OCI-LY1 (cell line): Measurements from ENCODE around the gene SMAD6.

ENCODE experiments used
- EZH2 ChIP-seq: fragments of 200-600 bp; sonication (generic), shearing (Covaris generic); IDR thresholded peaks from 2 replicates; pipeline ENCODE4 v1.8.0; 2017; ENCODE audit warnings: borderline replicate concordance, mixed run types, mild to moderate bottlenecking, antibody characterized with exemption, low read length, moderate library complexity, mixed read lengths
- TF ChIP-seq, protein P1 (sequence below): fragments of 200-600 bp; sonication (generic), shearing (Covaris generic); IDR thresholded peaks from 2 replicates; pipeline ENCODE4 v1.5.1; 2017; ENCODE audit warnings: mild to moderate bottlenecking, antibody characterized with exemption, low read length, moderate library complexity, mixed read lengths

DNA sequence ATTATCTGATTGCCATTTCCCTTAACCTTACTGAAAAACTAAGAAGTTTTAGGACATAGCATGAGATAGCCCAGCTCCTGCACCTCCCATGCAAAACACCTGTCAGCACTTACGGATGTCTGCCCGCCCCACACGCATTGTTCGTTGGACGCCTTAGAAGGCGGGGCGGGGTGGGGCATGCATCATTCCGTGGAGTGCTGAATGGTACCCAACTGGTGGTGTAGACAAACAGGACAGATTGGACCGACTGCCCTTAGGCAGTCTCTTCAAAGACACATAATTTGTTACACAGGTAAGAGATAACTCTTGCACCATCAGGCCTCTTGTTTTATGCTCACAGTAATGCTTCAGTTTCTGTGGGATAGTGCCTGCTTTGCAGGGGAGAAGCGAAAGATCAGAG is 93.8 kb downstream of the SMAD6 start:
- TF ChIP-seq, protein P1, sequence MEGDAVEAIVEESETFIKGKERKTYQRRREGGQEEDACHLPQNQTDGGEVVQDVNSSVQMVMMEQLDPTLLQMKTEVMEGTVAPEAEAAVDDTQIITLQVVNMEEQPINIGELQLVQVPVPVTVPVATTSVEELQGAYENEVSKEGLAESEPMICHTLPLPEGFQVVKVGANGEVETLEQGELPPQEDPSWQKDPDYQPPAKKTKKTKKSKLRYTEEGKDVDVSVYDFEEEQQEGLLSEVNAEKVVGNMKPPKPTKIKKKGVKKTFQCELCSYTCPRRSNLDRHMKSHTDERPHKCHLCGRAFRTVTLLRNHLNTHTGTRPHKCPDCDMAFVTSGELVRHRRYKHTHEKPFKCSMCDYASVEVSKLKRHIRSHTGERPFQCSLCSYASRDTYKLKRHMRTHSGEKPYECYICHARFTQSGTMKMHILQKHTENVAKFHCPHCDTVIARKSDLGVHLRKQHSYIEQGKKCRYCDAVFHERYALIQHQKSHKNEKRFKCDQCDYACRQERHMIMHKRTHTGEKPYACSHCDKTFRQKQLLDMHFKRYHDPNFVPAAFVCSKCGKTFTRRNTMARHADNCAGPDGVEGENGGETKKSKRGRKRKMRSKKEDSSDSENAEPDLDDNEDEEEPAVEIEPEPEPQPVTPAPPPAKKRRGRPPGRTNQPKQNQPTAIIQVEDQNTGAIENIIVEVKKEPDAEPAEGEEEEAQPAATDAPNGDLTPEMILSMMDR: no peak
- TF ChIP-seq EZH2: no peak
